GM15510 (cell line): ENCODE results near the gene NR3C1.

Source experiments
- POLR2A ChIP-seq: IDR thresholded peaks from 3 replicates; pipeline ENCODE4 v1.6.1; 2011; ENCODE audit warnings: borderline replicate concordance; ENCODE audit not compliant: insufficient read length; ENCODE audit errors: extremely low read depth

Gene NR3C1

GRCh38 chr5:143229896-143230675 lies 173.4 kb downstream of the NR3C1 start:
- no peak for TF ChIP-seq POLR2A

GRCh38 chr5:143229426-143229895 lies 174.0 kb downstream of the NR3C1 start:
- TF ChIP-seq POLR2A, result peak; percentile 26

- TF ChIP-seq POLR2A, result no peak
Observed at GRCh38 chr5:143228597-143229293, 174.7 kb downstream of the NR3C1 start.
